ENCODE results near the gene GRM4.

DNA sequence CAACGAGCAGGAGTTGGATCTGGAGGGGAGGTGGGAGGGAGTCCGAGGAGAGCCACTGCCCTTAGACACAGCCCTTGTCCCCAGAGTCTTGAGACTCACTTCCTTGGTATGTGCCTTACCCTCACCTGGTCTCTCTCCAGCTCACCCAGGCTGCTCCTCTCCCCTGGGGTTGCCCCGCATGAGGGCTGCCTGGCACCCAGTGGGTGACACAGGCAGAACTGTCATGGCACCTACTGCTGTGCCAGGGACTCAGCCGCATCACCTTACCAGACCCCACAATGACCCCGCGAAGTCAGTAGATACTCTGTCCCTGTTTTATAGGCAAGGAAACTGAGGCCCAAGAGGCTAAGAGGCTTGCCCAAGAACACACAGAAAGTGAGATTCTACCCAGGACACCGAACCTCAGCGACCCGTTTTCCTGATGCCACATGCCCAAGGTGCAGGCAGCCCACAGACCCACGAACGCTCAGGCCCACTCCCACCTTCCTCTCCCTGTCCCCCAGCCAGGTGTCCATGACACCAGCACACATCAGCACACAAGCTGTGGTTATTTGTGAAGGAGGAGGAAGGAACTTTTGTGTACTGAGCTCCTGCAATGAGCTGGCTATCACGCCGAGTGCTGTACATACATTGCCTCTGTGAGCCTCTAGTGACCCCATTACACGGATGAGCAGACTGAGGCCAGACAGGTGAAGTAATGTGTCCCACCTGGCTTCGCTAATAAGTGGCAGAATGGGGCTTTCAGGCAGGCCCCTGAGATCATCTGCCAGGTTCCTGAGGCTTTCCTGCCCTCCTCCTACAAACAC is 168.1 kb downstream of the GRM4 start:
- TF ChIP-seq, protein P1, sequence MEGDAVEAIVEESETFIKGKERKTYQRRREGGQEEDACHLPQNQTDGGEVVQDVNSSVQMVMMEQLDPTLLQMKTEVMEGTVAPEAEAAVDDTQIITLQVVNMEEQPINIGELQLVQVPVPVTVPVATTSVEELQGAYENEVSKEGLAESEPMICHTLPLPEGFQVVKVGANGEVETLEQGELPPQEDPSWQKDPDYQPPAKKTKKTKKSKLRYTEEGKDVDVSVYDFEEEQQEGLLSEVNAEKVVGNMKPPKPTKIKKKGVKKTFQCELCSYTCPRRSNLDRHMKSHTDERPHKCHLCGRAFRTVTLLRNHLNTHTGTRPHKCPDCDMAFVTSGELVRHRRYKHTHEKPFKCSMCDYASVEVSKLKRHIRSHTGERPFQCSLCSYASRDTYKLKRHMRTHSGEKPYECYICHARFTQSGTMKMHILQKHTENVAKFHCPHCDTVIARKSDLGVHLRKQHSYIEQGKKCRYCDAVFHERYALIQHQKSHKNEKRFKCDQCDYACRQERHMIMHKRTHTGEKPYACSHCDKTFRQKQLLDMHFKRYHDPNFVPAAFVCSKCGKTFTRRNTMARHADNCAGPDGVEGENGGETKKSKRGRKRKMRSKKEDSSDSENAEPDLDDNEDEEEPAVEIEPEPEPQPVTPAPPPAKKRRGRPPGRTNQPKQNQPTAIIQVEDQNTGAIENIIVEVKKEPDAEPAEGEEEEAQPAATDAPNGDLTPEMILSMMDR (IDR thresholded peaks at IDR 0.05 in 8 of 11, conservative IDR thresholded peaks at IDR 0.05 in 3 of 11): no peak
- TF ChIP-seq POLR2AphosphoS5 (IDR thresholded peaks at IDR 0.05): no peak
